CD14-positive monocyte (primary cell): ENCODE data around the gene C20orf144. TPM values are rescaled to one million over a fixed set of nuclear protein-coding genes. Genes with fewer than 3 reads are reported as not detected.

Experiments
- DNase-seq, 3 donors: peaks; one replicate each; pipeline ENCODE4 v3.0.0-alpha.2; 2011 to 2022
- H2AFZ ChIP-seq: 2 replicates; pipeline ENCODE4 v1.6.0; 2012; ENCODE audit warnings: mild to moderate bottlenecking, low read depth, low read length, inconsistent platforms; ENCODE audit not compliant: insufficient read depth, poor library complexity, severe bottlenecking
- H3K27ac ChIP-seq, 2 donors: 1 replicate in 1 of 2; 2 replicates in 1 of 2; pipeline ENCODE4 v1.5.1; 2012 to 2013; ENCODE audit warnings: low read length in 2 of 2, control low read depth in 1 of 2, inconsistent platforms in 1 of 2, low read depth in 1 of 2, mild to moderate bottlenecking in 1 of 2
- H3K27me3 ChIP-seq, 2 donors: one replicate each; pipeline versions ENCODE4 v1.6.0 to v1.6.1; 2011 to 2013; ENCODE audit warnings: low read length in 2 of 2; ENCODE audit not compliant: control insufficient read depth in 2 of 2, insufficient read depth in 2 of 2
- H3K36me3 ChIP-seq, 2 donors: replicated peaks in 1 of 2; 1 replicate in 1 of 2; 2 replicates in 1 of 2; pipeline versions ENCODE4 v1.5.1 to v1.6.1; 2012 to 2013; ENCODE audit warnings: low read length in 2 of 2, control low read depth in 1 of 2, inconsistent platforms in 1 of 2, mild to moderate bottlenecking in 1 of 2; ENCODE audit not compliant: insufficient read depth in 2 of 2, control insufficient read depth in 1 of 2
- H3K4me1 ChIP-seq, 2 donors: 1 replicate in 1 of 2; 2 replicates in 1 of 2; pipeline versions ENCODE4 v1.5.1 to v1.6.1; 2012 to 2013; ENCODE audit warnings: low read length in 2 of 2, control low read depth in 1 of 2, inconsistent platforms in 1 of 2, mild to moderate bottlenecking in 1 of 2, moderate library complexity in 1 of 2; ENCODE audit not compliant: insufficient read depth in 2 of 2, control insufficient read depth in 1 of 2
- H3K4me2 ChIP-seq: replicated peaks from 2 replicates; pipeline ENCODE3; 2012; ENCODE audit warnings: low read length, moderate library complexity, mild to moderate bottlenecking; ENCODE audit not compliant: poor library complexity, severe bottlenecking; ENCODE audit errors: extremely low read depth
- H3K4me3 ChIP-seq, 3 experiments: fragments of 200-600 bp in 1 of 3; sonication (generic) in 1 of 3; replicated peaks in 1 of 3; 1 replicate in 2 of 3; 2 replicates in 1 of 3; pipeline ENCODE4 v1.5.1; 2011 to 2013; ENCODE audit warnings: low read length in 3 of 3, mild to moderate bottlenecking in 3 of 3, control low read depth in 2 of 3, low read depth in 2 of 3, inconsistent platforms in 1 of 3, moderate library complexity in 1 of 3
- H3K79me2 ChIP-seq: 2 replicates; pipeline ENCODE4 v1.6.0; 2012; ENCODE audit warnings: mild to moderate bottlenecking, control low read depth, inconsistent platforms, low read length, moderate library complexity; ENCODE audit not compliant: insufficient read depth
- H3K9ac ChIP-seq: 2 replicates; pipeline ENCODE4 v1.6.0; 2017; ENCODE audit warnings: low read length, mild to moderate bottlenecking; ENCODE audit not compliant: insufficient read depth, poor library complexity, severe bottlenecking
- H3K9me3 ChIP-seq, 2 donors: replicated peaks in 1 of 2; 1 replicate in 1 of 2; 2 replicates in 1 of 2; pipeline versions ENCODE4 v1.5.1 to v1.6.1; 2012 to 2013; ENCODE audit warnings: low read length in 2 of 2, control low read depth in 1 of 2; ENCODE audit not compliant: control insufficient read depth in 1 of 2, insufficient read depth in 1 of 2
- H4K20me1 ChIP-seq: 2 replicates; pipeline ENCODE4 v1.6.0; 2012; ENCODE audit warnings: mild to moderate bottlenecking, low read length, control low read depth, moderate library complexity; ENCODE audit not compliant: insufficient read depth
- H3K27ac Mint-ChIP-seq, 7 donors: one replicate each; pipeline ENCODE4 v1.8.0; 2020; ENCODE audit warnings: mild to moderate bottlenecking in 7 of 7, mixed read lengths in 7 of 7, moderate library complexity in 6 of 7, inconsistent platforms in 2 of 7
- H3K27me3 Mint-ChIP-seq, 3 donors: one replicate each; pipeline ENCODE4 v1.8.0; 2021 to 2022; ENCODE audit warnings: low read depth in 3 of 3, mild to moderate bottlenecking in 3 of 3, mixed read lengths in 3 of 3, moderate library complexity in 3 of 3, inconsistent platforms in 1 of 3
- H3K36me3 Mint-ChIP-seq, 2 donors: one replicate each; pipeline ENCODE4 v1.8.0; 2020; ENCODE audit warnings: mixed read lengths in 2 of 2, inconsistent platforms in 1 of 2, mild to moderate bottlenecking in 1 of 2
- H3K4me1 Mint-ChIP-seq: one replicate; pipeline ENCODE4 v1.8.0; 2020; ENCODE audit warnings: mild to moderate bottlenecking, mixed read lengths
- H3K4me3 Mint-ChIP-seq, 2 donors: one replicate each; pipeline ENCODE4 v1.8.0; 2020; ENCODE audit warnings: mild to moderate bottlenecking in 2 of 2, mixed read lengths in 2 of 2, moderate library complexity in 1 of 2
- H3K9me3 Mint-ChIP-seq, 7 donors: one replicate each; pipeline ENCODE4 v1.8.0; 2020 to 2022; ENCODE audit warnings: mixed read lengths in 7 of 7, mild to moderate bottlenecking in 6 of 7, moderate library complexity in 6 of 7, inconsistent platforms in 2 of 7
- WGBS: methylation state at CpG from one replicate; pipeline ENCODE4 v1.1.5; 2013; ENCODE audit warnings: missing lambda C conversion rate; ENCODE audit not compliant: insufficient coverage; 5-methylcytosine and 5-hydroxymethylcytosine counted together
- intact Hi-C, 2 donors: fragments of 100-400 bp; cut with micrococcal nuclease; formaldehyde crosslinking; loops; one replicate each; pipeline versions ENCODE4 v1.15.0 to v1.15.1; 2023
- polyA plus RNA-seq, 3 donors: library from polyadenylated mRNA; depleted of rRNA in 1 of 3; unstranded in 2 of 3; stranded (reverse) in 1 of 3; fragments of 300-500 nt in 2 of 3; fragments of >200 nt in 1 of 3; fragmentation: Illumina TruSeq in 2 of 3; gene quantifications; 1 replicate in 2 of 3; 2 replicates in 1 of 3; pipeline ENCODE4 v1.2.3, GENCODE V29; 2012 to 2021
- TF ChIP-seq, protein P1 (sequence below): fragments of 200-600 bp; IDR thresholded peaks from one replicate; pipeline ENCODE4 v1.8.0; 2022; ENCODE audit warnings: antibody characterized with exemption, mild to moderate bottlenecking

The C20orf144 gene
- polyA plus RNA-seq, 3 donors = 0.13 TPM; not detected in 2

DNA sequence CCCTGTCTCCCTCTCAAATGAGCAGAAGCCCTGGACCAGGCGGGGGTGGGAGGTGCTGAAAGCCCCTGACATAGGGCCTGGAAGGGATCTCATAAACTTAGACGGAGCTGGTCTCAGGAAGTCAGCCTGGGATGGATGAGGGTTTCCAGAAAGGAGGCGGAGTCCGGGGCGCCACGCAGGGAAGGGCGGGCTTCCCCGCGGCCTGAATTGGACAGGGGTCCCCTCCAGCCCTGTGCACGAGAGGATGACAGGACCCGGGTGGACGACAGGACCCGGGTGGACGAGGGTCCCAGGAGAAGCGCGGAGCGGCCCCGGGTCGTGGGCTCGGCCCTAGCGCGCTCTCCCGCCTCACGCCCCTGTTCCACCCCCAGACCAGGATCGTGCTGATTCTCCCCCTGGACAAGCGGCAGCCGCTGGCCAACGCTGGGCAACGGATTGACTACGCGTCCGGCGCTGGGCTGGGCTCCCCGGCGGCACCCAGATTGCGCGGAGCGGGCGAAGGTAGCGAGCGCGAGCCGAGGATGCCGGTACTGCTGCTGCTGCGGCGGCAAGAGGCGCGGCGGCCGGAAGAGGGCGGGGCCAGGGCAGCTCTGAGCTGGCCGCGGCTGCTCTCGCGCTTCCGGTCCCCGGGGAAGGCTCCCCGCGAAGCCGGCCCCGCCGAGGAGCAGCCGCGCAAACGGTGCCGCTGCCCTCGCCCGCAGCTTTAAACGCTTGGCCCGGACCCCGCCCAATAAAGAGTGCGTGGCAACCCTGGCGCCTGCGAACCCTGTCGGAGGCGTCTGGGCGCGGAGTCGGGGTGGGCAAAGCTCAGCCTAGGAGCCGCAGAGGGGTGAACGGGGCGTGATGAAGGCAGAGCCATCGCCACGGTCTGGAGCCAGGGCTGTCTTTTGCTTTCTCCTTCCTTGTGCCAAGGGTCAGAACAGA is 1.3 kb downstream of the C20orf144 start:
- peak overlapping the region; percentile 99 for H2AFZ ChIP-seq
- peaks cover 2 to 3% (median 2%) of the 10 kb centered on the region in 3 donors for H3K27me3 Mint-ChIP-seq
- H3K9me3 Mint-ChIP-seq = peaks cover 0 to 3% (median 0%) of the 10 kb centered on the region in 7 donors
- WGBS = under 1% methylated on average over 83 of the region's 84 CpGs
- DNase-seq = peak; percentile 69 to 82 (median 77)
- H3K79me2 ChIP-seq = no peaks in the 10 kb centered on the region
- H3K36me3 ChIP-seq = no peaks in the 10 kb centered on the region
- H3K4me3 Mint-ChIP-seq = peak overlapping the region; percentile 82 to 91
- peak overlapping the region in 6 of 7 donors; percentile 30 to 81 (median 68) for H3K27ac Mint-ChIP-seq
- peaks cover 36% of the 10 kb centered on the region for H3K4me1 Mint-ChIP-seq
- peak overlapping the region; percentile 35 to 91 (median 76) for H3K4me3 ChIP-seq
- TF ChIP-seq, protein P1, sequence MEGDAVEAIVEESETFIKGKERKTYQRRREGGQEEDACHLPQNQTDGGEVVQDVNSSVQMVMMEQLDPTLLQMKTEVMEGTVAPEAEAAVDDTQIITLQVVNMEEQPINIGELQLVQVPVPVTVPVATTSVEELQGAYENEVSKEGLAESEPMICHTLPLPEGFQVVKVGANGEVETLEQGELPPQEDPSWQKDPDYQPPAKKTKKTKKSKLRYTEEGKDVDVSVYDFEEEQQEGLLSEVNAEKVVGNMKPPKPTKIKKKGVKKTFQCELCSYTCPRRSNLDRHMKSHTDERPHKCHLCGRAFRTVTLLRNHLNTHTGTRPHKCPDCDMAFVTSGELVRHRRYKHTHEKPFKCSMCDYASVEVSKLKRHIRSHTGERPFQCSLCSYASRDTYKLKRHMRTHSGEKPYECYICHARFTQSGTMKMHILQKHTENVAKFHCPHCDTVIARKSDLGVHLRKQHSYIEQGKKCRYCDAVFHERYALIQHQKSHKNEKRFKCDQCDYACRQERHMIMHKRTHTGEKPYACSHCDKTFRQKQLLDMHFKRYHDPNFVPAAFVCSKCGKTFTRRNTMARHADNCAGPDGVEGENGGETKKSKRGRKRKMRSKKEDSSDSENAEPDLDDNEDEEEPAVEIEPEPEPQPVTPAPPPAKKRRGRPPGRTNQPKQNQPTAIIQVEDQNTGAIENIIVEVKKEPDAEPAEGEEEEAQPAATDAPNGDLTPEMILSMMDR = no peak
- H3K9me3 ChIP-seq = no peaks in the 10 kb centered on the region
- peak overlapping the region; percentile 91 for H3K4me2 ChIP-seq
- peaks cover 37 to 51% of the 10 kb centered on the region in 2 donors for H3K4me1 ChIP-seq
- H3K9ac ChIP-seq = peak overlapping the region; percentile 59
- intact Hi-C loops = loop anchor here (5.0 to 10.0 kb wide), 3 partner anchors 179 to 331 kb away; partner anchors contain the start of gene RALY (in 2 of the 2)
- peaks cover 0 to 5% of the 10 kb centered on the region in 2 donors for H3K36me3 Mint-ChIP-seq
- no peaks in the 10 kb centered on the region for H3K27me3 ChIP-seq
- H4K20me1 ChIP-seq = peaks cover 5% of the 10 kb centered on the region
- peak overlapping the region; percentile 62 to 78 for H3K27ac ChIP-seq

DNA sequence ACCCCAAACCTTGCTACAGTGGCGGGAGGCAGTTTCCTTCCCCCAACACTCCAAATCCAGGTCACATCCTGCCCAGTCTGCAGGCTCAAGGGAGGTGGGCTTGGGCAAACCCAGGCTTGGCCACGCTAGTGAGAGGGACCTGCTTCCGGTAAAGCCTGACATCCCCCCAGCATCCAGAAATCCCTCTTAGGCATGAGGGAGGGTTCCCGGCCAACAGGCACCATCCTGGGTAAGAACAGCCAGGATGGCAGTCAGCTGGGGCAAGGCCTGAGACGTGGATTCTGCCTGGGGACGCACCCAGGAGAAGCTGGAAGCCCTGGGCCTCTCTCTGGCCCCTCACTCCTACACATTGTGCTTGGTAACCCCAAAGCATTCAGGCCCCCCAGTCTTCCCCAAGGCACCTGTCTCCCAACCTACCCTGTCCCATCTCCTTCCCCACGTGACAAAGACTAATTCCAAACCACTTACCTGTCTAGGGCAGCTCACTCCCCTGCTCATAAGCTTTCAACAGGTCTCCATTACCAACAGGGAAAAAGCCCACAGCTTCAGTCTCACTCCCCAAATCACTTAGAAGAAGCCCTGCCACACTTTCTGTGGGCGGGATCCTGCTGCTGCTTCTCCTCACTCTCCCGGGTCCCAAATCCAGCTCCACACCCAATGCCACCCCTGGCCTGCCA is 2.1 kb downstream of the C20orf144 start:
- H3K4me1 Mint-ChIP-seq = peaks cover 38% of the 10 kb centered on the region
- H3K27me3 ChIP-seq = no peaks in the 10 kb centered on the region
- intact Hi-C loops = loop anchor here (5.0 to 10.0 kb wide), 3 partner anchors 179 to 331 kb away; partner anchors contain the start of gene RALY (in 2 of the 2)

More for the DNA sequence above, 2.1 kb downstream of the C20orf144 start:
- Histone ChIP-seq H3K4me2 (peak overlapping the region; percentile 91), H3K9ac (peak overlapping the region; percentile 59), H3K36me3 (no peaks in the 10 kb centered on the region), H3K79me2 (no peaks in the 10 kb centered on the region), H3K4me3 (peak overlapping the region; percentile 35 to 91 (median 76)), H2AFZ (peak overlapping the region; percentile 99), H3K4me1 (peaks cover 37 to 54% of the 10 kb centered on the region in 2 donors), H3K27ac (peak overlapping the region; percentile 62 to 78), H3K9me3 (no peaks in the 10 kb centered on the region), H4K20me1 (peaks cover 9% of the 10 kb centered on the region)
- Mint-ChIP-seq H3K4me3 (peak overlapping the region; percentile 82 to 91), H3K27me3 (peaks cover 2 to 3% (median 2%) of the 10 kb centered on the region in 3 donors), H3K36me3 (peaks cover 3 to 4% of the 10 kb centered on the region in 2 donors), H3K9me3 (peaks cover 0 to 3% (median 0%) of the 10 kb centered on the region in 7 donors), H3K27ac (peak overlapping the region; percentile 30 to 81 (median 68))
- 65% methylated on average over 9 of the region's 9 CpGs for WGBS
- TF ChIP-seq, protein P1 = no peak
- DNase-seq = no peak
